ENCODE data around the gene ZNF519. TPM values are rescaled to one million over a fixed set of nuclear protein-coding genes. Genes with fewer than 3 reads are reported as not detected.
"Not testable (repeated sequence)": the region's sequence is repeated elsewhere in the genome, so short reads cannot be mapped to it uniquely, and the experiment has no call there.

Gene ZNF519
- total RNA-seq, 1 donor from 2014 or later, result not detected

DNA sequence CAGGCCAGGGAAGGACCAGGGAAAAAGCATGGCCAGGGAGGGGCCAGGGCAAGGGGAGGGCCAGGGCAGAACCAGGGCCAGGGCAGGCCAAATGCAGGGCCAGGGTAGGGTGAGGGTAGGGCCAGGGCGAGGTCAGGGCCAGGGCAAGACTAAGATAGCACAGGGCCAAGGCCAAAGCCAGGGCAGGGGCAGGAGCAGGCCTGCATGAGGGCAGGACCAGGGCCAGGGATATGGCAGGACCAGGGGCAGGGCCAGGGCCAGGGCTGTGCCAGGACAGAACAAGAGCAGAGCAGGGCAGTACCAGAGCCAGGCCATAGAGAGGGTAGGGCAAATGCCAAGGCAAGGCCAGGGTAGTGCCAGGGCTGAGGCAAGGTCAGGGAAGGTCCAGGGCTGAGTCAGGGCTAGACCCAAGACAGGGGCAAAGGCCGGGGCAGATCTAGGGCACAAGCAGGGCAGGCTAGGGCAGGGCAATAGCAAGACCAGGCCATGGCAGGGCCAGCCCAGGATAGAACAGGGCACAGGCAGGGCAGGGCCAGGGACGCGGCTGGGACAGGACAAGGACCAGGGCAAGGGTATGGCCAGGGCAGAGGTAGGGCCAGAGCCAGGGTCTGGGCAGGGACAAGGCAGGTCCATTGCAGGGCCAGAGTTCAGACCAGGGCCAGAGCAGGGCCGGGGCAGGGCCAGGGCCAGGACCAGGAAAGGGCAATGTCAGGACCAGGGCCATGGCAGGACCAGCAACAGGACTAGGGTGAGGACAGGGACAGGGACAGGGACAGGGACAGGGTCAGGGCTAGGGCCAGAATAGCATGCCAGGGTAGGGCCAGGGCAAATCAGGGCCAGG lies 39.3 kb upstream of the ZNF519 start:
- H3K9me3 ChIP-seq; H3K27me3 ChIP-seq; H3K36me3 ChIP-seq; H3K4me3 ChIP-seq; H3K27ac ChIP-seq; H3K4me1 ChIP-seq; intact Hi-C loops (cut with DNase I); DNase-seq (ENCODE audit: low spot score in 2 of 2): not testable (repeated sequence)

GRCh38 chr18:14170367-14171036 lies 38.3 kb upstream of the ZNF519 start:
- H3K9me3 ChIP-seq; DNase-seq (ENCODE audit: low spot score in 2 of 2); H3K27ac ChIP-seq; H3K27me3 ChIP-seq; H3K4me1 ChIP-seq; H3K4me3 ChIP-seq; intact Hi-C loops (cut with DNase I); H3K36me3 ChIP-seq: not testable (repeated sequence)

DNA sequence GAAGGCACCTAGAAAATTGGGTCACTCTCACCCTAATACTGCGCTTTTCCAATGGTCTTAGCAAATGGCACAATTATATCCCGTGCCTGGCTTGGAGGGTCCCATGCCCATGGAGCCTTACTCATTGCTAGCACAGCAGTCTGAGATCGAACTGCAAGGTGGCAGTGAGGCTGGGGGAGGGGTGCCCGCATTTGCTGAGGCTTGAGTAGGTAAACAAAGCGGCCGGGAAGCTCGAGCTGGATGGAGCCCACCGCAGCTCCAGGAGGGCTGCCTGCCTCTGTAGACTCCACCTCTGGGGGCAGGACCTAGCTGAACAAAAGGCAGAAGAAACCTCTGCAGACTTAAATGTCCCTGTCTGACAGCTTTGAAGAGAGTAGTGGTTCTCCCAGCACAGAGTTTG lies 30.7 kb upstream of the ZNF519 start:
- H3K4me3 ChIP-seq; H3K36me3 ChIP-seq; H3K4me1 ChIP-seq; H3K27ac ChIP-seq; DNase-seq (ENCODE audit: low spot score in 2 of 2); intact Hi-C loops (cut with DNase I); H3K27me3 ChIP-seq; H3K9me3 ChIP-seq: not testable (repeated sequence)

DNA sequence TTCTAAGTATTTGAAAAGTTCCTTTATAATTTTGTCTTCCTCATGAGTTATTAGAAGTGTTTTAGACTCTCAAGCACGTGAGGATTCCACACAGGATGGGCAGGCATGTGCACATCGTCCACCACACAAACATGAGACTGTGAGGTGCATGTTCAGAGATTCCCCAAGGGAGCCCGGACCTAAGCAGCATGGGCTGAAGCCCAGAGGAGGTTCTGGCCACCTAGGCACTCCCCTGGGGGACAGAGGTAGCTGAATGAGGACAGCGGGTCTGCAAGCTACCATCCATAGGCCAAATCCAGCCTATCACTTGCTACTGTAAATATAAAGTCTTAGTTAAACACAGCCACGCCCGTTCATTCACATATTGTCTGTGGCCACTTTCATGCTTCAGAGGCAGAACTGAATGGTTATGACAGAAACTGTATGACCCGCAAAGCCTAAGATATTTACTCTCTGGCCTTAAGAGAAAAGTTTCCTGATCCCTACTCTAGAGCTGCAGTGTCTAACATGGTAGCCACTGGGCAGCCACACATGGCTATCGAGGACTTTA lies 19.4 kb upstream of the ZNF519 start:
- H3K27ac ChIP-seq; H3K27me3 ChIP-seq; H3K9me3 ChIP-seq; H3K4me3 ChIP-seq; H3K4me1 ChIP-seq; DNase-seq (ENCODE audit: low spot score in 2 of 2); intact Hi-C loops (cut with DNase I); H3K36me3 ChIP-seq: not testable (repeated sequence)

- DNase-seq (ENCODE audit: low spot score in 2 of 2); H3K27ac ChIP-seq; H3K4me1 ChIP-seq; H3K9me3 ChIP-seq; intact Hi-C loops (cut with DNase I); H3K4me3 ChIP-seq; H3K36me3 ChIP-seq; H3K27me3 ChIP-seq: not testable (repeated sequence)
Observed at GRCh38 chr18:14150766-14151165, 18.5 kb upstream of the ZNF519 start.

DNA sequence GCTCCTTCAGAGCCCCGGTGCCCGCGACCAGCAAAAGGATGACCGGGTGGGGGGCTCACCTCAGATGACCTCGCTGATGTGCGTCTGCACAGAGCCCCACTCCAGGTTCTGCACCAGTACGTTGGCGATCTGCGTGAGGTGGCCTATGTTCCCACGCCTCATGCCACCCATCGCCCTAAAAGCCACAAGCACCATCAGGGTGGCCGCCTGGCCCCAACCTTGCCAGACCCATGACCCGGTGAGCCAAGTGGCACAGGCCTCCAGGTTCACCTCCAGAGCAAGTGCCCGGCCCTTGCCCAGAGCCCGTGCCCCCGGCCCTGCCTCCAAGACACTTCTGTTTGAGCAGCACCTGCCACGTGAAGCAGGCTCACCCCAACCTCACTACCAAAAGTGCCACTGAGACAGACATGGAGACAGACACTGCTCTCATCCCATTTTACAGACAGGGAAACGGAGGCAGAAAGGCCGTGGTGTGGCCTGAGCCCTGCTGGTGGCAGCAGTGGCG lies 17.7 kb upstream of the ZNF519 start:
- H3K4me1 ChIP-seq; H3K36me3 ChIP-seq; H3K4me3 ChIP-seq; H3K27me3 ChIP-seq; DNase-seq (ENCODE audit: low spot score in 2 of 2); H3K9me3 ChIP-seq; H3K27ac ChIP-seq; intact Hi-C loops (cut with DNase I): not testable (repeated sequence)

DNA sequence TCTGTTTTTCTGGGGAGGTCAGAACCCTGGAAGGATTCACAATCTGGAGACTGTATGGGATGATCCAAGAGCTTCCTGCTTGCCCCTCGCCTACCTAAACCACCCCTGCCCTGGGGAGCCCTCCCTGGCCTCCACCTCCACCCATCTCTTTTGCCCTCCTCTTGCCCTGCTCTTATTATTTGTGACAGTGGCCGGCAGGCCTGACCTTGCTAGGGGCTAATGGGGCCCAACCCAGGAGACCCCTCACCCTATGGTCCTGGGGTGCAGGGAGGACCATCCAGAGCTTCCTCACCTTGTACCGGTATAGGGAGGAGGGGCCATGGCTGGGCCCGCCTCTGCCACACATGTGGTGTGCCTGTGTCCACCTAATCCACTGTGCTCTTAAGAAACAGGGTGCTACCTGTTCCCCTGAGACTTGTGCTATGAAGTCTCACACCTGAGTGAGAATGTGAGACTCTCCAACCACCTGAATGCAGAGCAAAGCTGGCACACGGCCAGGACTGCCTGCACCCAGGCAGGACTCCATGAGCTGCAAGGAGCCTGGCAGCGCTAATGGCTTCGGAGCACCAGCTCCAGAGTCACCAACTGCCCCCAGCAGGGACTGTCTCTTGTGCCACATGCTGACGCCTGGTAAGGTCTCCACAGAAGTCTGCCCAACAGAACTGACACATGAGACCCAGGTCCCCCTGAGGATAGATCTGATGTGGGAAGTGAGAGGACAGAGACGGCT lies 17.1 kb upstream of the ZNF519 start:
- H3K27ac ChIP-seq; H3K9me3 ChIP-seq; H3K4me1 ChIP-seq; H3K4me3 ChIP-seq; H3K27me3 ChIP-seq; DNase-seq (ENCODE audit: low spot score in 2 of 2); intact Hi-C loops (cut with DNase I); H3K36me3 ChIP-seq: not testable (repeated sequence)

- H3K27me3 ChIP-seq, result not testable (repeated sequence)
Observed at GRCh38 chr18:14147935-14148865, 16.0 kb upstream of the ZNF519 start.

DNA sequence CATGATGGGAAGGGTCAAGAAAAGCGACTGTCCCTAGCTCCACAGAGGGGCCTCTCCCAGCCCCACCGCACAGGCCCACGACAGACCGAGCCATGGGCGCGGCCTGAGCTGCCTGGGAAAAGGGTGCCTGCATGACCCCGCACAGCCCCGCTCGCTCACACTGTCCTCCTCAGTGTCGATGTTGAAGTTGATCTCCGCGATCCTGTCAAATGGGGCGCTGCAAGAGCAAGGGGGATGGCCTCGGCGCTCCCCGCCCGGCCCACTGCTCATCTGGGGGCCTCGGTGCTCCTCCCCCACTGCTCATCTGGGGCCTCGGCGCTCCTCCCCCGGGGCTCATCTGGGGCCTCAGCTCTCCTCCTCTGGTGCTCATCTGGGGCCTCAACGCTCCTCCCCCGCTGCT lies 14.5 kb upstream of the ZNF519 start:
- intact Hi-C loops (cut with DNase I); H3K4me1 ChIP-seq: not testable (repeated sequence)

More at GRCh38 chr18:14147935-14148865, 16.0 kb upstream of the ZNF519 start:
- H3K27ac ChIP-seq; H3K4me3 ChIP-seq; H3K4me1 ChIP-seq; DNase-seq (ENCODE audit: low spot score in 2 of 2); intact Hi-C loops (cut with DNase I); H3K36me3 ChIP-seq; H3K9me3 ChIP-seq: not testable (repeated sequence)

GRCh38 chr18:14145581-14146338 lies 13.5 kb upstream of the ZNF519 start:
- H3K27me3 ChIP-seq; H3K4me1 ChIP-seq; H3K36me3 ChIP-seq; DNase-seq (ENCODE audit: low spot score in 2 of 2); H3K27ac ChIP-seq; H3K4me3 ChIP-seq; intact Hi-C loops (cut with DNase I); H3K9me3 ChIP-seq: not testable (repeated sequence)

More for the DNA sequence above, 14.5 kb upstream of the ZNF519 start:
- H3K27ac ChIP-seq; H3K27me3 ChIP-seq; H3K4me3 ChIP-seq; DNase-seq (ENCODE audit: low spot score in 2 of 2); H3K9me3 ChIP-seq; H3K36me3 ChIP-seq: not testable (repeated sequence)

GRCh38 chr18:14145021-14145420 lies 12.8 kb upstream of the ZNF519 start:
- intact Hi-C loops (cut with DNase I); H3K9me3 ChIP-seq; H3K4me1 ChIP-seq; H3K27ac ChIP-seq; H3K27me3 ChIP-seq; H3K4me3 ChIP-seq; DNase-seq (ENCODE audit: low spot score in 2 of 2); H3K36me3 ChIP-seq: not testable (repeated sequence)
